Mucosa of descending colon (tissue), 3 donors: ENCODE data around the gene MYO1F. TPM values are rescaled to one million over a fixed set of nuclear protein-coding genes. Genes with fewer than 3 reads are reported as not detected.
A peak's percentile ranks its signal among the peaks of the same experiment; 100 is the strongest.
"Not testable (repeated sequence)": the region's sequence is repeated elsewhere in the genome, so short reads cannot be mapped to it uniquely, and the experiment has no call there.

Source experiments
- ATAC-seq: fragments of 200-7000 bp; cut with Tn5 transposase; one replicate; pipeline ENCODE4 v1.9.1; 2020; ENCODE audit warnings: mild to moderate bottlenecking, moderate library complexity
- DNase-seq, 3 donors: peaks; one replicate each; pipeline ENCODE4 v3.0.0-alpha.2; 2020
- H3K36me3 ChIP-seq: fragments of 200-600 bp; one replicate; pipeline ENCODE4 v1.8.0; 2021; ENCODE audit warnings: low read depth, mild to moderate bottlenecking
- H3K4me1 ChIP-seq: fragments of 200-600 bp; one replicate; pipeline ENCODE4 v1.8.0; 2021; ENCODE audit warnings: low read depth, mild to moderate bottlenecking
- H3K4me3 ChIP-seq: fragments of 200-600 bp; one replicate; pipeline ENCODE4 v1.8.0; 2021; ENCODE audit warnings: mild to moderate bottlenecking
- H3K9me3 ChIP-seq: fragments of 200-600 bp; one replicate; pipeline ENCODE4 v1.8.0; 2021; ENCODE audit warnings: mild to moderate bottlenecking
- intact Hi-C, 2 donors: fragments of 100-400 bp; cut with DNase I in 1 of 2; cut with micrococcal nuclease in 1 of 2; formaldehyde crosslinking; loops; one replicate each; pipeline versions ENCODE4 v1.11.0 to v1.11.1; 2022; cut with DNase I, micrococcal nuclease
- total RNA-seq, 3 donors: library from RNA; stranded (reverse); fragmentation: NEBNext Ultra II Directional in 2 of 3; extraction: Animal tissue kit (Norgen Biotek cat#: 25700) in 2 of 3; gene quantifications; one replicate each; pipeline versions ENCODE4 v1.2.1 to v1.2.4, GENCODE V29; 2021 to 2023
- TF ChIP-seq, protein P1 (sequence below): fragments of 200-600 bp; IDR thresholded peaks from one replicate; pipeline ENCODE4 v1.8.0; 2022; ENCODE audit warnings: antibody characterized with exemption, mild to moderate bottlenecking
- donor health status: DM: no; HTN: no; CAD: no; lungs with moderate emphysema.
- donor health status: DM: no; HTN: no; CAD: no.
- donor health status: DM: no; HTN: yes; CAD: no.

Gene MYO1F
- total RNA-seq, 3 donors from 2014 or later = 8.5 to 26.5 (median 21.0) TPM

DNA sequence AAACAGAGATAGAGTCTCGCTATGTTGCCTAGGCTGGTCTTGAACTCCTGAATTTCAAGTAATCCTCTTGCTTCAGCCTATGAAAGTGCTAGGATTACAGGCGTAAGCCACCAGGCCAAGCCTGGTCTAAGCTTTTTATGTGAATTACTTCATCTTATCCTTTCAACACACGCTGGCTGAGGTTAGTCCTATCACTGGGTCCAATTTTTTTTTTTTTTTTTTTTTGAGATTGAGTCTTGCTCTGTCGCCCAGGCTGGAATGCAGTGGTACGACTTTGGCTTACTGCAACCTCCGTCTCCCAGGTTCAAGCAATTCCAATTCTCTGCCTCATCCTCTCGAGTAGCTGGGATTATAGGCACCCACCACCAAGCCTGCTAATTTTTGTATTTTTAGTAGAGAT, 10.4 kb downstream of the MYO1F start:
- Histone ChIP-seq H3K36me3 (no peaks in the 10 kb centered on the region), H3K4me1 (peaks cover 3% of the 10 kb centered on the region)
- no peak for ATAC-seq

DNA sequence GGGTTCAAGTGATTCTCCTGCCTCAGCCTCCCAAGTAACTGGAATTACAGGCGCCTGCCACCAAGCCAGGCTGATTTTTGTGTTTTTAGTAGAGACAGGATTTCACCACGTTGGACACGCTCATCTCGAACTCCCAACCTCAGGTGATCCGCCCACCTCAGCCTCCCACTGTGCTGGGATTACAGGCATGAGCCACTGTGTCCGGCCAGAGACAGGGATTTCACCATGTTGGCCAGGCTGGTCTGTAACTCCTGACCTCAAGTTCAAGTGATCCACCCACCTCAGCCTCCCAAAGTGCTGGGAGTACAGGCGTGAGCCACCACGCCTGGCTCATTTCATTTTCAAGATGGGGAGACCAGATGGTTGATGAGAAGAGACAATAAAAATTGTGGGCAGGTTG, 12.4 kb downstream of the MYO1F start:
- ATAC-seq, H3K4me1 ChIP-seq, H3K4me3 ChIP-seq, H3K36me3 ChIP-seq, DNase-seq, H3K9me3 ChIP-seq, intact Hi-C loops: not testable (repeated sequence)

More for the DNA sequence above, 10.4 kb downstream of the MYO1F start:
- intact Hi-C loops = no loop called here
- Histone ChIP-seq H3K4me3 (no peak overlapping the region), H3K9me3 (no peaks in the 10 kb centered on the region)
- TF ChIP-seq, protein P1, sequence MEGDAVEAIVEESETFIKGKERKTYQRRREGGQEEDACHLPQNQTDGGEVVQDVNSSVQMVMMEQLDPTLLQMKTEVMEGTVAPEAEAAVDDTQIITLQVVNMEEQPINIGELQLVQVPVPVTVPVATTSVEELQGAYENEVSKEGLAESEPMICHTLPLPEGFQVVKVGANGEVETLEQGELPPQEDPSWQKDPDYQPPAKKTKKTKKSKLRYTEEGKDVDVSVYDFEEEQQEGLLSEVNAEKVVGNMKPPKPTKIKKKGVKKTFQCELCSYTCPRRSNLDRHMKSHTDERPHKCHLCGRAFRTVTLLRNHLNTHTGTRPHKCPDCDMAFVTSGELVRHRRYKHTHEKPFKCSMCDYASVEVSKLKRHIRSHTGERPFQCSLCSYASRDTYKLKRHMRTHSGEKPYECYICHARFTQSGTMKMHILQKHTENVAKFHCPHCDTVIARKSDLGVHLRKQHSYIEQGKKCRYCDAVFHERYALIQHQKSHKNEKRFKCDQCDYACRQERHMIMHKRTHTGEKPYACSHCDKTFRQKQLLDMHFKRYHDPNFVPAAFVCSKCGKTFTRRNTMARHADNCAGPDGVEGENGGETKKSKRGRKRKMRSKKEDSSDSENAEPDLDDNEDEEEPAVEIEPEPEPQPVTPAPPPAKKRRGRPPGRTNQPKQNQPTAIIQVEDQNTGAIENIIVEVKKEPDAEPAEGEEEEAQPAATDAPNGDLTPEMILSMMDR = no peak
- DNase-seq = no peak

DNA sequence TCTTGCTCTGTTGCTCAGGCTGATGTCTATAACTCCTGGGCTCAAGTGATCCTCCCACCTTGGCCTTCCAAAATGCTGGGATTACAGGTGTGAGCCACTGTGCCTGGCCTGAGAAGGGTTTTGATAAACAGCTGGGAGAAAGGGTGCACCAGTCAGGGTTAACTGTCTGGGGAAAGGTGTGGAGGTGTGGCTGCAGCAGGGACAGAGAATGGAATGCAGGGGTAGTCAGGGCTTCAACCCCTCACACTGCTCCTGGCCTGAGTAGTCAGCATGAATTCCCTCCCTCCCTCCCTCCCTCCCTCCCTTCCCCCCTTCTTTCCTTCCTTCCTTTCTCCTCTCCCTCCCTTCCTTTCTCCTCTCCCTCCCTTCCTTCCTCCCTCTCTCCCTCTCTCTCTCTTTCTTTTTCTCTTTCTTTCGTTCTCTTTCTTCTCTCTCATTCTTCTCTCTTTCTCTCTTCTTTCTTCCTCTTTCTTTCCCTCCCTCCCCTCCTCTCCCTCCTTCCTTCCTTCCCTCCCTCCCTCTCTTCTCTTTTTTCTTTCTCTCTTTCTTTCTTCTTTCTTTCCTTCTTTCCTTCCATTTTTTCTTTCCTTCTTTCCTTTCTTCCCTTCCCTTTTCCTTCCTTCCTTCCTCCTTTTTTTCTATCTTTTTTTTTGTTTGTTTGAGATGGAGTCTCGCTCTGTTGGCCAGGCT, 16.0 kb downstream of the MYO1F start:
- Histone ChIP-seq H3K36me3 (no peaks in the 10 kb centered on the region), H3K4me3 (no peak overlapping the region), H3K9me3 (no peaks in the 10 kb centered on the region), H3K4me1 (no peaks in the 10 kb centered on the region)
- ATAC-seq (no peak), DNase-seq (no peak)
- intact Hi-C loops = no loop called here
- TF ChIP-seq, protein P1 = no peak

DNA sequence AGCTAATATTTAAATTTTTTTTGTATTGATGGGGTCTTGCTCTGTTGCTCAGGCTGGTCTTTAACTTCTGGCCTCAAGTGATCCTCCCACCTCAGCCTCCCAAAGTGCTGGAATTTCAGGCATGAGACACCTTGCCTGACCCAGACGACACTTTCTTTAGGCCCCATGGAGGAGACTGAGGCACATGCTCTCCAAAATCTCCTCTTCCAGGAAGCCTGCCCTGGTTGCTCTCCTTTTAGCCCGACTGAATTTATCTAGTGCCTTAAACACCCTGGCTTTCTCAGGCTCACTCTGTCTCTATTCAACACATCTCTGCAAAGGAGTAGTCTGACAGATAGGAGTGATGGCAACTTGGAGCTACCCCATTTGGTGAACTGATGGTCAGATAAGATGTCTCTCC, 18.9 kb downstream of the MYO1F start:
- H3K36me3 ChIP-seq = no peaks in the 10 kb centered on the region
- no peak overlapping the region for H3K4me3 ChIP-seq
- no peak for DNase-seq
- intact Hi-C loops = no loop called here
- H3K4me1 ChIP-seq = no peaks in the 10 kb centered on the region
- no peak for ATAC-seq
- H3K9me3 ChIP-seq = no peaks in the 10 kb centered on the region
- TF ChIP-seq, protein P1 = no peak

DNA sequence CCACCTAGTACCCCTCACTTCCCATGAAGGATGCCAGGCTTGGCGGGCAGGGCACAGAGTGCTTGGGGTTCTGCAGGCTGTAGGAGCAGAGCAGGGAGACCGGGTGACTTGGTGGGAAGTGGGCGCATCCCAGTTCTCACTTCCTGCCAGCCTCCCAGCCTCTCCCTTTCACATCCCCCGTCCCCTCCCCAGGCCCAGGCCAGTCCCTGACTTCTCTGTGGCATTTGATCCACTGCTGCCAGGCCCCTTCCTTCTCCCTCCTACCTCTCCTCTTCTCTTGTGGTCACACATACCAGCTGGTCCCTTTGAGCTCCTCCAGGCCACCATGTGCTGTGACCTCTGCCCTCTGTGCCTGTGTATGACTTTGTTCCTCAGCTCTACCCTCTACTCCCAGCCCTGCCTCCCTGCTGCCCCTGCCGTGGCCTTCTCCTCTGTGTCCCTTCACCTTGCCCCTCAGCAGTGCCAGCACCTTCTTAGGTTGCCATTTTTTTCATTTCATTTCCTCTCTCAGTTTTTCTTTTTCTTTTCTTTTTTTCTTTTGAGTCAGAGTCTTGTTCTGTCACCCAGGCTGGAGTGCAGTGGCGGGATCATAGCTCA, 19.5 kb downstream of the MYO1F start:
- no peaks in the 10 kb centered on the region for H3K9me3 ChIP-seq
- no peak for DNase-seq
- TF ChIP-seq, protein P1 = no peak
- no peaks in the 10 kb centered on the region for H3K4me1 ChIP-seq
- H3K4me3 ChIP-seq = no peak overlapping the region
- ATAC-seq = peak; percentile 20
- H3K36me3 ChIP-seq = no peaks in the 10 kb centered on the region
- intact Hi-C loops = no loop called here

DNA sequence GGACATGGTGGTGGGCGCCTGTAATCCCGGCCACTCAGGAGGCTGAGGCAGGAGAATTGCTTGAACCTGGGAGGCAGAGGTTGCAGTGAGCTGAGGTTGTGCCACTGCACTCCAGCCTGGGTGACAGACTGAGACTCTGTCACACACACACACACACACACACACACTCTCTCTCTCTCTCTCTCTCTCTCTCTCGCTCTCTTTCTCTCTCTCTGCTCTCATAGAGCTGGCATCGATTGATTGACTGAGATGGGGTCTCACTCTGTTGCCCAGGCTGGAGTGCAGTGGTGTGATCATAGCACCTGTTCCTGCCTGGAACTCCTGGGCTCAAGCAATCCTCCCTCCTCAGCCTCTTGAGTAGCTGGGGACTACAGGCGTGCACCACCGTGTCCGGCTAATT, 23.5 kb downstream of the MYO1F start:
- H3K9me3 ChIP-seq, DNase-seq, H3K4me1 ChIP-seq, H3K4me3 ChIP-seq, intact Hi-C loops, H3K36me3 ChIP-seq, ATAC-seq: not testable (repeated sequence)
